Ovary (tissue), 3 donors: ENCODE data around the gene CLSTN1.

Experiments
- EP300 ChIP-seq: sonication (generic); formaldehyde crosslinking; IDR thresholded peaks from one replicate; pipeline ENCODE4 v1.6.1; 2017; ENCODE audit warnings: antibody characterized with exemption
- POLR2A ChIP-seq: fragments of 450-650 bp; IDR thresholded peaks from one replicate; pipeline ENCODE4 v1.6.1; 2017; ENCODE audit warnings: antibody characterized with exemption, mild to moderate bottlenecking, moderate library complexity
- TF ChIP-seq, protein P1 (sequence below), 3 donors: fragments of 450-650 bp in 2 of 3; fragments of 200-600 bp in 1 of 3; IDR thresholded peaks; one replicate each; pipeline versions ENCODE4 v1.5.1 to v1.8.0; 2016 to 2022; ENCODE audit warnings: antibody characterized with exemption in 3 of 3, mild to moderate bottlenecking in 1 of 3
- donor health status: DM: no; HTN: no; CAD: no.

DNA sequence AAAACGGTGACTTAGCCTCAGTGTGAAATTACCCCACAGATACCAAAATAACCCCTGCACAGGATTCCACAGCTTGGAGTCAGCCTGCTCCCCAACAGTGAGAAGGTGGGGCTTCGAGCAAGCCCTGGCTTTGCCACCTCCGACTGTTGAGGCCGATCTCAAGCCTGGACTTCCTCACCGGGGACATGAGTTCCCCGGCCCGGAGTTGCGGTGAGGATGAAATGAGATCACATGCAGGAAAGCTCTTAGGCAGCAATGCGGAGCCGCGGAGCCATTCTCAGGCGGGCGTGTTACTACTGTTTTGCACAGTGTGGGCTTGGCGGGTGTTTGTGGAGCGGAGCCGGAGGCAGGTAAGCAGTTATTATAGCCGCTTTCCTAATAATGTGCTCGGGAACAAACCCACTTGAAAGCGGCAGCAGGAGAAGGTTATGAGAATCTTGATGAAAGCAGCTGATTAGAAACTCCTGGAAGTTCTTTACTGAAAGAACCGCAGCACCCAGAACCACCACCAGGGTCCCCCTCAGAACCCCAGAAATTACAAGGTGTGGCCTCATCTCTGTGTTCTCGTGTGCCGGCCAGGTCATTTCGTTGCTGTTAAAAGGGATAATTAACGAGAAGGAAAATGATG is 3.9 kb upstream of the CLSTN1 start:
- TF ChIP-seq, protein P1, sequence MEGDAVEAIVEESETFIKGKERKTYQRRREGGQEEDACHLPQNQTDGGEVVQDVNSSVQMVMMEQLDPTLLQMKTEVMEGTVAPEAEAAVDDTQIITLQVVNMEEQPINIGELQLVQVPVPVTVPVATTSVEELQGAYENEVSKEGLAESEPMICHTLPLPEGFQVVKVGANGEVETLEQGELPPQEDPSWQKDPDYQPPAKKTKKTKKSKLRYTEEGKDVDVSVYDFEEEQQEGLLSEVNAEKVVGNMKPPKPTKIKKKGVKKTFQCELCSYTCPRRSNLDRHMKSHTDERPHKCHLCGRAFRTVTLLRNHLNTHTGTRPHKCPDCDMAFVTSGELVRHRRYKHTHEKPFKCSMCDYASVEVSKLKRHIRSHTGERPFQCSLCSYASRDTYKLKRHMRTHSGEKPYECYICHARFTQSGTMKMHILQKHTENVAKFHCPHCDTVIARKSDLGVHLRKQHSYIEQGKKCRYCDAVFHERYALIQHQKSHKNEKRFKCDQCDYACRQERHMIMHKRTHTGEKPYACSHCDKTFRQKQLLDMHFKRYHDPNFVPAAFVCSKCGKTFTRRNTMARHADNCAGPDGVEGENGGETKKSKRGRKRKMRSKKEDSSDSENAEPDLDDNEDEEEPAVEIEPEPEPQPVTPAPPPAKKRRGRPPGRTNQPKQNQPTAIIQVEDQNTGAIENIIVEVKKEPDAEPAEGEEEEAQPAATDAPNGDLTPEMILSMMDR (IDR thresholded peaks at IDR 0.05), result no peak
- TF ChIP-seq EP300 (no peak), POLR2A (no peak)
